Measurements from ENCODE around the gene CCBE1.
"Not testable (repeated sequence)": the region's sequence is repeated elsewhere in the genome, so short reads cannot be mapped to it uniquely, and the experiment has no call there.

CCBE1 gene

DNA sequence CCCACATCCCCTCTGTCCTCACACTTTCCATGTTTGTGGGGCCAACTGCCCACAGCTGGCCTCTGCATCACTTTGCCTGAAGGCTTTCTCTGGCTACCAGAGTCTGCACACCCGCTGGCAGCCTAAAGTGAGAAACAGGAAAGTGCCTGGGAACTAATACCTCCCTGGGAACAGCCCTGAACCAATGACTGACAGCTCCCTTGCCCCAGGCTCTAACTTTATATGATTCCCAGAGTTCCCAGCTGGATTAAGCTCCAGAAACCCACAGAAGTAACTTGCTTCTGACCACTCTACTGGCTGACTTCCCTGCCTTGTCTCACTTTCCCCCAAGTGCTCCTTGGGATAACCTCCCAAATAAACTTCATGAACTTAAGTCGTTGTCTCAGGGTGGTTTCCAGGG is 178.5 kb downstream of the CCBE1 start:
- no peaks in the 10 kb centered on the region for H3F3A ChIP-seq (ENCODE audit: insufficient read depth)
- no peaks in the 10 kb centered on the region for H3K9me2 ChIP-seq (replicated peaks; ENCODE audit: insufficient read depth, low read length)
- no peaks in the 10 kb centered on the region for H4K20me1 ChIP-seq (ENCODE audit: low read depth, low read length)
- H3K27me3 ChIP-seq (ENCODE audit: low read length): no peaks in the 10 kb centered on the region
- H3K36me3 ChIP-seq (ENCODE audit: low read length): no peaks in the 10 kb centered on the region
- H2AFZ ChIP-seq (ENCODE audit: low read depth, low read length, severe bottlenecking): no peak overlapping the region
- H3K4me2 ChIP-seq (ENCODE audit: low read depth, low read length, poor library complexity, severe bottlenecking): no peak overlapping the region
- H3K4me3 ChIP-seq (ENCODE audit: insufficient read depth, low read length, poor library complexity, severe bottlenecking): no peak overlapping the region
- H3K27ac ChIP-seq (ENCODE audit: low read depth, low read length): no peak overlapping the region
- no peaks in the 10 kb centered on the region for H3K79me2 ChIP-seq (ENCODE audit: insufficient read depth, low read length)
- H3K9ac ChIP-seq (ENCODE audit: low read length): no peak overlapping the region
- no peaks in the 10 kb centered on the region for H3K9me3 ChIP-seq (ENCODE audit: insufficient read depth, low read length)
- TF ChIP-seq, protein P1, sequence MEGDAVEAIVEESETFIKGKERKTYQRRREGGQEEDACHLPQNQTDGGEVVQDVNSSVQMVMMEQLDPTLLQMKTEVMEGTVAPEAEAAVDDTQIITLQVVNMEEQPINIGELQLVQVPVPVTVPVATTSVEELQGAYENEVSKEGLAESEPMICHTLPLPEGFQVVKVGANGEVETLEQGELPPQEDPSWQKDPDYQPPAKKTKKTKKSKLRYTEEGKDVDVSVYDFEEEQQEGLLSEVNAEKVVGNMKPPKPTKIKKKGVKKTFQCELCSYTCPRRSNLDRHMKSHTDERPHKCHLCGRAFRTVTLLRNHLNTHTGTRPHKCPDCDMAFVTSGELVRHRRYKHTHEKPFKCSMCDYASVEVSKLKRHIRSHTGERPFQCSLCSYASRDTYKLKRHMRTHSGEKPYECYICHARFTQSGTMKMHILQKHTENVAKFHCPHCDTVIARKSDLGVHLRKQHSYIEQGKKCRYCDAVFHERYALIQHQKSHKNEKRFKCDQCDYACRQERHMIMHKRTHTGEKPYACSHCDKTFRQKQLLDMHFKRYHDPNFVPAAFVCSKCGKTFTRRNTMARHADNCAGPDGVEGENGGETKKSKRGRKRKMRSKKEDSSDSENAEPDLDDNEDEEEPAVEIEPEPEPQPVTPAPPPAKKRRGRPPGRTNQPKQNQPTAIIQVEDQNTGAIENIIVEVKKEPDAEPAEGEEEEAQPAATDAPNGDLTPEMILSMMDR (IDR thresholded peaks at IDR 0.05; ENCODE audit: insufficient read depth, low read length, poor library complexity, severe bottlenecking): no peak
- TF ChIP-seq EZH2phosphoT487 (conservative IDR thresholded peaks at IDR 0.05; ENCODE audit: low read length): no peak

DNA sequence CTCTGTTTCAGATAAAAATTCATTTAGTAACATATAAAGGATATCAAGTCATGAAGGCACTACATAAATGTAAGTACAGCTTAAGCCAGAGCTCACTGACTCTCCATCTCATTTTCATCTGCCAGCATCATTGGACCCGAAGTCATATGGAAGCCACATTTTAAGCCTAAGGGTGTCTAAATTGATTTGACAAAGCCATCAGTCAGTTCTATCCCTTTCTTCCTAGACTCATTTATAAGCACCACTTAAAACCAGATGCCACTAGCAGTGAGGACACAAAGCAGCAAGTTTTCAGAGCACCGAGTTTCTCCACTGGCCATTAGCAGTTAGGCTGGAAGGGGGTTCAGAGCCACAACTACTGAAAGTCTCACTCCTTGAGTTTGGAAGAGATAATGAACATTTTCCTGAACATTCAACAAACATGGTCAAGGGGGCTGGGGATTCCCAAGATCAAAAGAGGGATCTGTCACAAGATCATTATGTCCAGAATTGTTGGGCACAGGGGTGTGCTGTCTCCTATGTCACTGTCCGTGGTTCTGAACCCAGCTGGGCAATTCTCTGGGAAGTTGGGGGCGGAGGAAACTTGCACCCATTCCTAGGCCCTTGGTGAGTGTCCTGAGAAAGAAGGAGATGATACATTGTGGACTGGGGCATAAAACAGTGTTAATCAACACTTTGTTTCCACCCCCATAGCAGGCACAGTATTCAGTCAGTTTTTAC is 179.6 kb downstream of the CCBE1 start:
- Histone ChIP-seq H3K4me2 (ENCODE audit: low read depth, low read length, poor library complexity, severe bottlenecking) (no peak overlapping the region), H3K79me2 (ENCODE audit: insufficient read depth, low read length) (no peaks in the 10 kb centered on the region), H3K27me3 (ENCODE audit: low read length) (no peaks in the 10 kb centered on the region), H3F3A (ENCODE audit: insufficient read depth) (no peaks in the 10 kb centered on the region), H3K4me3 (ENCODE audit: insufficient read depth, low read length, poor library complexity, severe bottlenecking) (no peak overlapping the region), H2AFZ (ENCODE audit: low read depth, low read length, severe bottlenecking) (no peak overlapping the region), H3K9me3 (ENCODE audit: insufficient read depth, low read length) (no peaks in the 10 kb centered on the region), H3K9ac (ENCODE audit: low read length) (no peak overlapping the region), H3K9me2 (replicated peaks; ENCODE audit: insufficient read depth, low read length) (no peaks in the 10 kb centered on the region), H4K20me1 (ENCODE audit: low read depth, low read length) (no peaks in the 10 kb centered on the region), H3K27ac (ENCODE audit: low read depth, low read length) (no peak overlapping the region), H3K36me3 (ENCODE audit: low read length) (no peaks in the 10 kb centered on the region)
- TF ChIP-seq EZH2phosphoT487 (conservative IDR thresholded peaks at IDR 0.05; ENCODE audit: low read length): no peak
- TF ChIP-seq, protein P1 (IDR thresholded peaks at IDR 0.05; ENCODE audit: insufficient read depth, low read length, poor library complexity, severe bottlenecking): no peak

DNA sequence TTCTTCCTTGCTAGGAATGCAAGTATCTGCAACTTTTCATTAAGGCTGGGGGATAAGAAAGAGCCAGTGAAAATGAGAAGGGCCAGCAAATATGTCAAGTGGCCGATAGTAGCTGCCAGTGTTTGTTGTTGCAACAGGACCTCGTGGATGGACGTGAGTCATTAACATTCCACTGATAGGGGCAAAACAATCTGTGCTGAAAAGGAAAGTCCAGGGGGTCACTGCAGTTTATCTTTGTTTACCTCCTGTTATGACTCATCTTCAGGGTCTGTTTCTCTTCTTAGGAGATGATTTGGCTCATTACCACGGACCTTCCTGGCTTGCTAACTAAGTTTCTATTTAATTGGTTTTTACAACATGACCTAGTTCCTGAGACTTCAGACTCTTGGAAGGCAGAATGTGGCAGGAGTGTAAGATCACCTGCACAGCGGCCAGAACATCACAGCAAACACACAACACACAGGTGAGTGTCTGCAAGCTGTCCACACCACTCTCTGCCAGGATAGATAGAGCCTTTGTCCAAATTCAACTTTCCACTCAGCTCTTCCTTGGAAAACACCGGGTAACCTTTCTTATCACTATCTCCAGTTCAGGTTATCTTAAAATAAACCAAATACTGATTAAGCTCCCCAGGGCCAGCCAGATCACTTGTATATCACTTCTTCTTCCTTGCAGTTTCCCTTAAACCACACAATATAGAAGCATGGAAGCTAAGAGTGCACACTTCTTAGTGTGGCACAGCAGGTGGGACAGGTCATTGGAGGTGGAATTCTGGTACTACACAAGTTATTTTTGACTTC is 180.7 kb downstream of the CCBE1 start:
- no peak overlapping the region for H3K4me3 ChIP-seq (ENCODE audit: insufficient read depth, low read length, poor library complexity, severe bottlenecking)
- no peak overlapping the region for H3K27ac ChIP-seq (ENCODE audit: low read depth, low read length)
- TF ChIP-seq, protein P1 (IDR thresholded peaks at IDR 0.05; ENCODE audit: insufficient read depth, low read length, poor library complexity, severe bottlenecking): no peak
- no peak for TF ChIP-seq EZH2phosphoT487 (conservative IDR thresholded peaks at IDR 0.05; ENCODE audit: low read length)
- no peaks in the 10 kb centered on the region for H3K79me2 ChIP-seq (ENCODE audit: insufficient read depth, low read length)
- H3K36me3 ChIP-seq (ENCODE audit: low read length): no peaks in the 10 kb centered on the region
- no peaks in the 10 kb centered on the region for H3K9me3 ChIP-seq (ENCODE audit: insufficient read depth, low read length)
- H3K27me3 ChIP-seq (ENCODE audit: low read length): no peaks in the 10 kb centered on the region
- H3K4me2 ChIP-seq (ENCODE audit: low read depth, low read length, poor library complexity, severe bottlenecking): no peak overlapping the region
- H4K20me1 ChIP-seq (ENCODE audit: low read depth, low read length): no peaks in the 10 kb centered on the region
- no peaks in the 10 kb centered on the region for H3F3A ChIP-seq (ENCODE audit: insufficient read depth)
- H2AFZ ChIP-seq (ENCODE audit: low read depth, low read length, severe bottlenecking): no peak overlapping the region
- no peak overlapping the region for H3K9ac ChIP-seq (ENCODE audit: low read length)
- H3K9me2 ChIP-seq (replicated peaks; ENCODE audit: insufficient read depth, low read length): no peaks in the 10 kb centered on the region

DNA sequence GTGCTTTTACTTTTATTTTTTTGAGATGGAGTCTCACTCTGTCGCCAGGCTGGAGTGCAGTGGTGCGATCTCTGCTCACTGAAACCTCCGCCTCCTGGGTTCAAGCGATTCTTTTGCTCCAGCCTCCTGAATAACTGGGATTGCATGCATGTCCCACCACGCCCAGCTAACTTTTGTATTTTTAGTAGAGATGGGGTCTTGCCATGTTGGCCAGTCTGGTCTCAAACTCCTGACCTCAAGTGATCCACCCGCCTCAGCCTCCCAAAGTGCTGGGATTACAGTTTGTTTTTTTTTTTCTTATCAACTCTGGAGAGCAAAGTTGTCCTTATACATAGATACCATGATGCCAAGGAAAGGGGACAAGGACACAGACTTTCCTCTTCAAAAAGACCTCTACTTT is 181.3 kb downstream of the CCBE1 start:
- not testable (repeated sequence) for H3K79me2 ChIP-seq (ENCODE audit: insufficient read depth, low read length); H3K9ac ChIP-seq (ENCODE audit: low read length); H3K9me3 ChIP-seq (ENCODE audit: insufficient read depth, low read length); H3K27ac ChIP-seq (ENCODE audit: low read depth, low read length); H3F3A ChIP-seq (ENCODE audit: insufficient read depth); H3K36me3 ChIP-seq (ENCODE audit: low read length); H3K9me2 ChIP-seq (replicated peaks; ENCODE audit: insufficient read depth, low read length); H4K20me1 ChIP-seq (ENCODE audit: low read depth, low read length); H3K4me2 ChIP-seq (ENCODE audit: low read depth, low read length, poor library complexity, severe bottlenecking); H2AFZ ChIP-seq (ENCODE audit: low read depth, low read length, severe bottlenecking); H3K27me3 ChIP-seq (ENCODE audit: low read length); H3K4me3 ChIP-seq (ENCODE audit: insufficient read depth, low read length, poor library complexity, severe bottlenecking)

All from SU-DHL-6 (cell line).